Measurements from ENCODE around the gene IFNA2. TPM values are rescaled to one million over a fixed set of nuclear protein-coding genes. Genes with fewer than 3 reads are reported as not detected.

IFNA2 gene
- total RNA-seq: not detected

GRCh38 chr9:21385131-21385670, at the start of gene IFNA2:
IFNA2 (minus strand) TSS chr9:21385398; CDS start chr9:21385329, 69 bp downstream.

GRCh38 chr9:21408817-21409216, 23.6 kb upstream of the IFNA2 start, which contains the start of gene IFNA8:
IFNA8 (plus strand) TSS chr9:21409117; CDS start chr9:21409177, 60 bp downstream.

GRCh38 chr9:21367957-21368356, 17.2 kb downstream of the IFNA2 start, which contains the start of gene IFNA13:
IFNA13 (minus strand) TSS chr9:21368057; CDS start chr9:21368010, 47 bp downstream.

GRCh38 chr9:21350787-21351186, 34.4 kb downstream of the IFNA2 start, which contains the start of gene IFNA6:
IFNA6 (minus strand) TSS chr9:21350887; CDS start chr9:21350887, 0 bp downstream.

GRCh38 chr9:21334701-21335632, 50.2 kb downstream of the IFNA2 start, which contains the start of gene KLHL9:
KLHL9 (minus strand) TSS chr9:21335404; CDS start chr9:21334859, 545 bp downstream.

Other genes starting within 250 kb of the IFNA2 start
- gene IFNW1, start 243.6 kb downstream of the IFNA2 start, total RNA-seq: not detected
- not detected for gene IFNA21, start 218.7 kb downstream of the IFNA2 start, total RNA-seq
- not detected for gene IFNA4, start 197.8 kb downstream of the IFNA2 start, total RNA-seq
- not detected for gene IFNA7, start 183.2 kb downstream of the IFNA2 start, total RNA-seq
- gene IFNA10, start 178.3 kb downstream of the IFNA2 start, total RNA-seq: not detected
- gene IFNA16, start 168.1 kb downstream of the IFNA2 start, total RNA-seq: not detected
- gene IFNA17, start 157.2 kb downstream of the IFNA2 start, total RNA-seq: not detected
- not detected for gene IFNA14, start 145.4 kb downstream of the IFNA2 start, total RNA-seq
- not detected for gene IFNA5, start 80.1 kb downstream of the IFNA2 start, total RNA-seq
- gene KLHL9, start 50.0 kb downstream of the IFNA2 start, total RNA-seq: 10 to 100 TPM; 19.3 to 20.4 TPM
- gene IFNA6, start 34.5 kb downstream of the IFNA2 start, total RNA-seq: not detected
- not detected for gene IFNA13, start 17.3 kb downstream of the IFNA2 start, total RNA-seq
- not detected for gene IFNA8, start 23.7 kb upstream of the IFNA2 start, total RNA-seq
- gene IFNA1, start 55.0 kb upstream of the IFNA2 start, total RNA-seq: not detected
- not detected for gene IFNE, start 96.9 kb upstream of the IFNA2 start, total RNA-seq